ENCODE data around the gene INSYN2A.

- TF ChIP-seq, protein P1, sequence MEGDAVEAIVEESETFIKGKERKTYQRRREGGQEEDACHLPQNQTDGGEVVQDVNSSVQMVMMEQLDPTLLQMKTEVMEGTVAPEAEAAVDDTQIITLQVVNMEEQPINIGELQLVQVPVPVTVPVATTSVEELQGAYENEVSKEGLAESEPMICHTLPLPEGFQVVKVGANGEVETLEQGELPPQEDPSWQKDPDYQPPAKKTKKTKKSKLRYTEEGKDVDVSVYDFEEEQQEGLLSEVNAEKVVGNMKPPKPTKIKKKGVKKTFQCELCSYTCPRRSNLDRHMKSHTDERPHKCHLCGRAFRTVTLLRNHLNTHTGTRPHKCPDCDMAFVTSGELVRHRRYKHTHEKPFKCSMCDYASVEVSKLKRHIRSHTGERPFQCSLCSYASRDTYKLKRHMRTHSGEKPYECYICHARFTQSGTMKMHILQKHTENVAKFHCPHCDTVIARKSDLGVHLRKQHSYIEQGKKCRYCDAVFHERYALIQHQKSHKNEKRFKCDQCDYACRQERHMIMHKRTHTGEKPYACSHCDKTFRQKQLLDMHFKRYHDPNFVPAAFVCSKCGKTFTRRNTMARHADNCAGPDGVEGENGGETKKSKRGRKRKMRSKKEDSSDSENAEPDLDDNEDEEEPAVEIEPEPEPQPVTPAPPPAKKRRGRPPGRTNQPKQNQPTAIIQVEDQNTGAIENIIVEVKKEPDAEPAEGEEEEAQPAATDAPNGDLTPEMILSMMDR (IDR thresholded peaks at IDR 0.05), result no peak
- TF ChIP-seq POLR2A (IDR thresholded peaks at IDR 0.05) (no peak), POLR2AphosphoS5 (IDR thresholded peaks at IDR 0.05) (no peak), EP300 (IDR thresholded peaks at IDR 0.05; ENCODE audit: low read depth) (no peak)
Observed at GRCh38 chr10:127228195-127228787, 31.9 kb upstream of the INSYN2A start.
